Chondrocyte (in vitro differentiated cells): ENCODE measurements around the gene THNSL1. TPM values are rescaled to one million over a fixed set of nuclear protein-coding genes. Genes with fewer than 3 reads are reported as not detected.

Source experiments
- DNase-seq: peaks from one replicate; pipeline ENCODE4 v3.0.0; 2021; ENCODE audit warnings: mixed read lengths, low spot score
- H3K27ac Mint-ChIP-seq: one replicate; pipeline ENCODE4 v1.8.0; 2021; ENCODE audit warnings: mild to moderate bottlenecking, moderate library complexity, mixed read lengths; ENCODE audit not compliant: unreplicated experiment
- H3K27me3 Mint-ChIP-seq: 2 replicates; pipeline ENCODE4 v1.8.0; 2021; ENCODE audit warnings: low read depth, mixed read lengths
- H3K36me3 Mint-ChIP-seq: 2 replicates; pipeline ENCODE4 v1.8.0; 2021; ENCODE audit warnings: low read depth, mixed read lengths
- H3K4me1 Mint-ChIP-seq: 2 replicates; pipeline ENCODE4 v1.8.0; 2021; ENCODE audit warnings: low read depth, mild to moderate bottlenecking, mixed read lengths
- H3K4me3 Mint-ChIP-seq: one replicate; pipeline ENCODE4 v1.8.0; 2021; ENCODE audit warnings: mild to moderate bottlenecking, moderate library complexity, mixed read lengths; ENCODE audit not compliant: unreplicated experiment
- H3K9me3 Mint-ChIP-seq: 2 replicates; pipeline ENCODE4 v1.8.0; 2021; ENCODE audit warnings: low read depth, mixed read lengths
- total RNA-seq: library from RNA; stranded (reverse); gene quantifications from 3 replicates; pipeline ENCODE4 v1.2.1, GENCODE V29; 2021
- TF ChIP-seq, protein P1 (sequence below): fragments of 200-600 bp; sonication (generic); IDR thresholded peaks from 2 replicates; pipeline ENCODE4 v1.5.0; 2021; ENCODE audit warnings: antibody characterized with exemption, mild to moderate bottlenecking, moderate library complexity

THNSL1 gene
- total RNA-seq, 1 donor from 2014 or later, result 3.0 TPM

DNA sequence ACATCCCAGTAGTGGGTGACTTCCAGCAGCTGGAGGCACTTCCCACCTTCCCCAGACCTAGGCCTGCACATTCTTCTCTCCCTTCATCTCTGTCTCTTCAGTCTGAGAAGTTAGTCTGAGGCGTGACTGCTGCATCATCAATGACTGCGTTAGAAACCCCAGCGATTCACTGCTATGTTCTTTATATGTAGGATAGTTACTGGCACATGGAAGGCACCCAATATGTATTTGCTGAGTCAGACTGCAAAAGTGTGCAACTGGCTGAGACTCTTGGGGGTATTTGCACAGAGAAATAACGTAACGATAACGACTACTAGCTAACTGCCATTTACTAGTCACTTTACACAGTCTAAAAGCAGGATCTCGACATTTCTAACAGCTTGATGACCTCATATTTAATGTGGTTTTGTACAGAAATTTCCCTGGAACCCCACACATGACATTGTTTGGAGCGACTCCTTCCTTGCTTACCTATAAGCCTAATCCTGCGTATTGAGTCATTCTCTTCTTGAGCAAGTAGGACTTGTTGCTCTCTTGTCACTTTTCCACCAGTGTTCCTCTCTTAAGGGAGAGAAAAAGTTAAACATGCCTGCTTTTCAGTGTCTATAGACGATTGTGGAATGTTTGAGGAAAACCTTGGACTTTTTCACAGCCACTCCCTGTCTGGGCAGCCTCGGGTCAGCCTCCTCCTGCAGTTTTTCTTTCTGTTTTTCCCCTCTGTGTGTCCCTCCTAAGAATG, 45.5 kb downstream of the THNSL1 start:
- Mint-ChIP-seq H3K4me3 (peak overlapping the region; percentile 48), H3K9me3 (peaks cover 8% of the 10 kb centered on the region), H3K36me3 (no peaks in the 10 kb centered on the region), H3K27ac (peak overlapping the region; percentile 98), H3K27me3 (no peaks in the 10 kb centered on the region), H3K4me1 (peaks cover 50% of the 10 kb centered on the region)
- TF ChIP-seq, protein P1, sequence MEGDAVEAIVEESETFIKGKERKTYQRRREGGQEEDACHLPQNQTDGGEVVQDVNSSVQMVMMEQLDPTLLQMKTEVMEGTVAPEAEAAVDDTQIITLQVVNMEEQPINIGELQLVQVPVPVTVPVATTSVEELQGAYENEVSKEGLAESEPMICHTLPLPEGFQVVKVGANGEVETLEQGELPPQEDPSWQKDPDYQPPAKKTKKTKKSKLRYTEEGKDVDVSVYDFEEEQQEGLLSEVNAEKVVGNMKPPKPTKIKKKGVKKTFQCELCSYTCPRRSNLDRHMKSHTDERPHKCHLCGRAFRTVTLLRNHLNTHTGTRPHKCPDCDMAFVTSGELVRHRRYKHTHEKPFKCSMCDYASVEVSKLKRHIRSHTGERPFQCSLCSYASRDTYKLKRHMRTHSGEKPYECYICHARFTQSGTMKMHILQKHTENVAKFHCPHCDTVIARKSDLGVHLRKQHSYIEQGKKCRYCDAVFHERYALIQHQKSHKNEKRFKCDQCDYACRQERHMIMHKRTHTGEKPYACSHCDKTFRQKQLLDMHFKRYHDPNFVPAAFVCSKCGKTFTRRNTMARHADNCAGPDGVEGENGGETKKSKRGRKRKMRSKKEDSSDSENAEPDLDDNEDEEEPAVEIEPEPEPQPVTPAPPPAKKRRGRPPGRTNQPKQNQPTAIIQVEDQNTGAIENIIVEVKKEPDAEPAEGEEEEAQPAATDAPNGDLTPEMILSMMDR, result no peak
- DNase-seq, result no peak

DNA sequence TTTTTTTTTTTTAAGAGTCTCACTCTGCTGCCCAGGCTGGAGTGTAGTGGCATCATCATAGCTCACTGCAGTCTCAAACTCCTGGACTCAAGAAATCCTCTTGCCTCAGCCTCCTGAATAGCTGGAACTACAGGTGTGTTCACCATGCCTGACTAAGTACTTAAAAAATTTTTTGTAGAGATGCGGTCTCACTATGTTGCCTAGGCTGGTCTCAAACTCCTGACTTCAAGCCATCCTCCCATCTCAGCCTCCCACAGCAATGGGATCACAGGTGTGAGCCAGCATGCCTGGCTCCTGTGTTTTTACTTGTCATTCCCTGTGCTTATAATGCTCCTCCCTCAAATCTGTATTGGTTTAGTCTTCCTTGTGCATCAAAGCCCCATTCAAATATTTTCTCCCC, 46.7 kb downstream of the THNSL1 start:
- Mint-ChIP-seq H3K4me3 (no peak overlapping the region), H3K27me3 (no peaks in the 10 kb centered on the region), H3K27ac (peak overlapping the region; percentile 65), H3K4me1 (peaks cover 52% of the 10 kb centered on the region), H3K36me3 (no peaks in the 10 kb centered on the region), H3K9me3 (peaks cover 8% of the 10 kb centered on the region)
- TF ChIP-seq, protein P1, result no peak
- DNase-seq, result no peak

DNA sequence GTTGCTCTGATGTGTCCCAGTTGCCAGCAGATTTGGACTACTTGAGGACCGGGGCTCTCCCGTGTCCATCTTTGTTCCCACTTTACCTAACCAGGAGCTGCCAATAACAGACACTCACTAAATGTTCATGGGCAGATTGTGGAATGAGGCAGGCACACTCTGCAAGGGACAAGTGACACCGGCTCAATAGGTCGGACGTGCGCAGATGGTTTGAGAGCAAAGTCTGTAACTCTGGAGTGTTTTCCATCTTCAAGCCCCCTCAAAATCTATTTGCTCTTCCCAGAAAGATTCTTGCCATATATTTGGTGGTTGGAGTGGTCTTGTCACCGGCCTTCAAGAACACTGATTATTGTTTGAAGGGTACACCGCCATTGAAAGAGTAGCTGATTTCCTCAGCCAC, 47.2 kb downstream of the THNSL1 start:
- H3K4me1 Mint-ChIP-seq, result peaks cover 57% of the 10 kb centered on the region
- no peak overlapping the region for H3K4me3 Mint-ChIP-seq
- H3K27me3 Mint-ChIP-seq, result no peaks in the 10 kb centered on the region
- peak overlapping the region; percentile 65 for H3K27ac Mint-ChIP-seq
- peaks cover 8% of the 10 kb centered on the region for H3K9me3 Mint-ChIP-seq
- DNase-seq, result no peak
- no peaks in the 10 kb centered on the region for H3K36me3 Mint-ChIP-seq
- TF ChIP-seq, protein P1, result no peak

DNA sequence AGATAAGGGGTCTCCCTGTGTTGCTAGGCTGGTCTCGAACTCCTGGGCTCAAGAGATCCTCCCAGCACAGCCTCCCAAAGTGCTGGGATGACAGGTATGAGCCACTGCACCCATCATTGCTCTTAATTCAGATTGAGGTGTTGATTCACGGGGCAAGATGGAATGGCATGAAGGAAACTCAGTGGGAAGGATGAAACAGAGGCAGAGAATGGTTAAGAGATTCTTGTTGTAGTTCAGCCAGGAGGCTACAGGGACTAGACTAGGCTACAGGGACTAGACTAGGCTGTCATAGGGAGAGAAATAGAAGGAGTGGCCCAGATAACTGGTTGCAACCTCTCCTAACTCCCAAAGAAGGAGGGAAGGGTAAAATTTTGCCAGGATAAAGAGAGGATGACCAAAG, 48.0 kb downstream of the THNSL1 start:
- Mint-ChIP-seq H3K4me1 (peaks cover 57% of the 10 kb centered on the region), H3K36me3 (no peaks in the 10 kb centered on the region), H3K9me3 (peaks cover 8% of the 10 kb centered on the region), H3K27ac (no peak overlapping the region), H3K27me3 (no peaks in the 10 kb centered on the region), H3K4me3 (no peak overlapping the region)
- TF ChIP-seq, protein P1, result no peak
- no peak for DNase-seq

DNA sequence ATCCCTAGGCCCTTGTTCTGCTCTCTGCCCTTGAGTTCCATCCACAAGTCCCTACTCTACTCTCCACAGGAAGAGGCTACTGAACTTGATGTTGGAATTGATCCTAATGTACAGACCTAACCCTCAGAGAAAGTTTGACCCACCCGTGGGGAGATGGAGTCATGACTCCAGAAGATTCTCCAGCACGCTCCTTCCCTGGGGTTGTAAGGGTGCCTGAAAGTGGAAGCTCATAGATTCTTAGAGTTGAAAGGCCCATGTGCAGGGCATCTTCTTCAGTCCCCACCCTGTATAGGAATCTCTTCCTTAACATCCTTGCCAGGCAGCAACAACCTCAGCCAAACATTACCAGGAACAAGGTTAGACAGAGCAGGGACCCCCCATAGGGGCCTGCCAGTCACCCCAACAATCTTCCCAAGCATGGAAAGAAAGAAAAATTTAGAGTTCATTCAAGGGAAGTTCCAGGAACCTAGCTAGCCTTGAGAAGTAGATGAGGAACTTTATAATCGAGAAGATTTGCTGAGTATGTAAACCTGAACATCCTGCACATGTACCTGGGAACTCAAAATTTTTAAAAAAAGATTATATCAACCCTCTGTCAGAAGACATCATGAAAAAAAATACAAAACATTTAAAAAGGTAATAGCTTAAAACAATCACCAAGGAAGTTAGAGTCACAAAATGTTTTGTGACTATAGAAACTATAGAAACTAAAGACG, 49.5 kb downstream of the THNSL1 start:
- Mint-ChIP-seq H3K27ac (no peak overlapping the region), H3K9me3 (peaks cover 8% of the 10 kb centered on the region), H3K27me3 (no peaks in the 10 kb centered on the region), H3K36me3 (no peaks in the 10 kb centered on the region), H3K4me3 (no peak overlapping the region), H3K4me1 (peaks cover 42% of the 10 kb centered on the region)
- TF ChIP-seq, protein P1, result no peak
- no peak for DNase-seq
